Measurements from ENCODE around the gene ARF6.

DNA sequence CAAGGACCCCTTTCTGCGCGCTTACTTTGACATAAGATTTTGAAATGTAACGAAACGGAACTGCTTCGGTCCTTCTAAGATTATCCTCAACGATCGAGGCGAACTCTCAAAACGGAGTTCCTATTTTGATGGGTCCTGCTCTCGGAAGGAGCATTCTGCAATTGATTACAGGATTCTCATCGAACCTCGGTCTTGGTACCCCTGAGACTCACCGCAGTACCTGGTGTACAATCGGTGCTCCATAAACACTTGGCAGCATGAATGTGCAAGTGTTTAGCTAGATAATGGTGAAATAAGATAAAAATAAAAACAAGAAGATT is 39.8 kb upstream of the ARF6 start:
- TF ChIP-seq, protein P1, sequence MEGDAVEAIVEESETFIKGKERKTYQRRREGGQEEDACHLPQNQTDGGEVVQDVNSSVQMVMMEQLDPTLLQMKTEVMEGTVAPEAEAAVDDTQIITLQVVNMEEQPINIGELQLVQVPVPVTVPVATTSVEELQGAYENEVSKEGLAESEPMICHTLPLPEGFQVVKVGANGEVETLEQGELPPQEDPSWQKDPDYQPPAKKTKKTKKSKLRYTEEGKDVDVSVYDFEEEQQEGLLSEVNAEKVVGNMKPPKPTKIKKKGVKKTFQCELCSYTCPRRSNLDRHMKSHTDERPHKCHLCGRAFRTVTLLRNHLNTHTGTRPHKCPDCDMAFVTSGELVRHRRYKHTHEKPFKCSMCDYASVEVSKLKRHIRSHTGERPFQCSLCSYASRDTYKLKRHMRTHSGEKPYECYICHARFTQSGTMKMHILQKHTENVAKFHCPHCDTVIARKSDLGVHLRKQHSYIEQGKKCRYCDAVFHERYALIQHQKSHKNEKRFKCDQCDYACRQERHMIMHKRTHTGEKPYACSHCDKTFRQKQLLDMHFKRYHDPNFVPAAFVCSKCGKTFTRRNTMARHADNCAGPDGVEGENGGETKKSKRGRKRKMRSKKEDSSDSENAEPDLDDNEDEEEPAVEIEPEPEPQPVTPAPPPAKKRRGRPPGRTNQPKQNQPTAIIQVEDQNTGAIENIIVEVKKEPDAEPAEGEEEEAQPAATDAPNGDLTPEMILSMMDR (IDR thresholded peaks at IDR 0.05): no peak
- TF ChIP-seq POLR2AphosphoS5 (IDR thresholded peaks at IDR 0.05; ENCODE audit: low read depth, low read length): no peak
- TF ChIP-seq, protein P2, sequence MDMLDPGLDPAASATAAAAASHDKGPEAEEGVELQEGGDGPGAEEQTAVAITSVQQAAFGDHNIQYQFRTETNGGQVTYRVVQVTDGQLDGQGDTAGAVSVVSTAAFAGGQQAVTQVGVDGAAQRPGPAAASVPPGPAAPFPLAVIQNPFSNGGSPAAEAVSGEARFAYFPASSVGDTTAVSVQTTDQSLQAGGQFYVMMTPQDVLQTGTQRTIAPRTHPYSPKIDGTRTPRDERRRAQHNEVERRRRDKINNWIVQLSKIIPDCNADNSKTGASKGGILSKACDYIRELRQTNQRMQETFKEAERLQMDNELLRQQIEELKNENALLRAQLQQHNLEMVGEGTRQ (IDR thresholded peaks at IDR 0.05; ENCODE audit: borderline replicate concordance, low read depth, low read length): no peak
